HG03095 (cell line): ENCODE data around the gene OSBPL3.

Experiments used
- ATAC-seq: cut with Tn5 transposase; IDR thresholded peaks from one replicate; pipeline ENCODE4 v1.9.1; 2021; ENCODE audit warnings: moderate library complexity; ENCODE audit not compliant: unreplicated experiment

The OSBPL3 gene

GRCh38 chr7:24981171-24981951 is 1.4 kb upstream of the OSBPL3 start:
- ATAC-seq: no peak

- peak; percentile 15 for ATAC-seq
These were observed 674 bp upstream of the OSBPL3 start for GRCh38 chr7:24980534-24981170.

- peak; percentile 40 for ATAC-seq
These were observed 512 bp downstream of the OSBPL3 start for GRCh38 chr7:24979470-24979862.

- no peak for ATAC-seq
These were observed 1.0 kb downstream of the OSBPL3 start for GRCh38 chr7:24978843-24979469.

- ATAC-seq: no peak
These were observed 4.2 kb downstream of the OSBPL3 start for GRCh38 chr7:24975644-24976260.

GRCh38 chr7:24975172-24975571 is 4.8 kb downstream of the OSBPL3 start:
- no peak for ATAC-seq

- no peak for ATAC-seq
These were observed 5.7 kb downstream of the OSBPL3 start for GRCh38 chr7:24974026-24974832.

- no peak for ATAC-seq
These were observed 7.0 kb downstream of the OSBPL3 start for GRCh38 chr7:24972991-24973390.

- ATAC-seq: no peak
These were observed 7.9 kb downstream of the OSBPL3 start for GRCh38 chr7:24972166-24972477.

GRCh38 chr7:24971333-24972165 is 8.4 kb downstream of the OSBPL3 start:
- ATAC-seq: no peak

- ATAC-seq: no peak
These were observed 9.3 kb downstream of the OSBPL3 start for GRCh38 chr7:24970676-24971075.

- ATAC-seq: no peak
These were observed 11.8 kb downstream of the OSBPL3 start for GRCh38 chr7:24968165-24968564.

GRCh38 chr7:24967696-24968095 is 12.3 kb downstream of the OSBPL3 start:
- ATAC-seq: no peak

GRCh38 chr7:24966802-24967201 is 13.2 kb downstream of the OSBPL3 start:
- no peak for ATAC-seq

- peak; percentile 84 for ATAC-seq
These were observed 13.9 kb downstream of the OSBPL3 start for GRCh38 chr7:24965831-24966708.

GRCh38 chr7:24964191-24964590 is 15.8 kb downstream of the OSBPL3 start:
- no peak for ATAC-seq

- ATAC-seq: no peak
These were observed 16.8 kb downstream of the OSBPL3 start for GRCh38 chr7:24963218-24963617.

- no peak for ATAC-seq
These were observed 17.5 kb downstream of the OSBPL3 start for GRCh38 chr7:24962418-24962962.
